ENCODE data around the gene ADAMTS17.

Gene ADAMTS17

DNA sequence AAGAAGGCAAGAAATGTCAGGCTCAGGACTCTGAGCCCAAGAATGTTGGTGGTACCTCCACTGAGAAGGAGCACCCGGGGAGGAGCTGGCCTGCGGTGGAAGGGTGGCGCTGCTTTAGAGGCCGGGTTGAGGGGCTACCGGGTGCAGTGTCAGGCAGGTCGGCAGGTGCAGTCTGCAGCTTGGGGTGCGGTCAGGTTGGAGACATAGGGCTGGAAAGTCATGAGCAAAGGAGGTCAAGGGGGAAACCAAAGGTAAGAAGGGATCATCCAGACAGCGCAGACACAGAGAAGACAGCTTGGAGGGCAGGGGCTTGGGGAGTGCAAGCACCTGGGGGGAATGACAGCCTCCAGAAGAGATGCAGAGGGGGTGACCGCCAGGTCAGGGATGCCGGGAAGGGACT, 334.2 kb downstream of the ADAMTS17 start:
- no peak for DNase-seq

DNA sequence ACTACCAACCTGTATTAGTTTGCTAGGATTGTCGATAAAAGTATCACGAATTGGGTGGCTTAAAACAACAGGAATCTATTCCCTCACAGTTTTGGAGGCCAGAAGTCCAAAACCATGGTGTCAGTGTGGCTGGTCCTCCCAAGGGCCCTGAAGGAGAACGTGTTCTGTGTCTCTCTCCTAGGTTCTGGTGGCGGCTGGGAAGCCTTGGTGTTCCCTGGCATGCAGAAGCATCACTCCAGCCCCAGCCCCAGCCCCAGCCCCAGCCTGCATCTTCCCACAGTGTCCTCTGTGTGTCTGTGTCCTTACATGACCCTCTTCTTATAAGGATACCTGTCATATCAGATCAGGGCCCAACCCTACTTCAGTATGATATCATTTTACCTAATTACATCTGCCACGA, 336.1 kb downstream of the ADAMTS17 start:
- DNase-seq: no peak

DNA sequence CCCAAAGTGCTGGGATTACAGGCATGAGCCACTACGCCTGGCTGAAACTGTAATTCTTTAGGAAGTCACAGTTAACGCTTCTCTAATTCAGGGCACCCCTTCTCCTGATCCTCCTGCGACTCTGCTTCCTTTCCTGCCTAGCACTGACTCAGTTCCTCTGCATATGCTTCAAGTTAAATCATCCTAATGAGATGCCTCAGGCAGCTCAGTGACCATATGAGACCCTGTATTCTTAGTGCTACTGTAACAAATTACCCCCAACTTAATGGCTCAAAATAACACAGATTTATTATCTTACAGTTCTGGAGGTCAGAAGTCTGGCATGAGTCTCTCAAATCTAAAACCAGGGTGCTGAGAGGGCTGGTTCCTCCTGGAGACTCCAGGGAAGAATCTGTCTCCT, 336.8 kb downstream of the ADAMTS17 start:
- DNase-seq: no peak

DNA sequence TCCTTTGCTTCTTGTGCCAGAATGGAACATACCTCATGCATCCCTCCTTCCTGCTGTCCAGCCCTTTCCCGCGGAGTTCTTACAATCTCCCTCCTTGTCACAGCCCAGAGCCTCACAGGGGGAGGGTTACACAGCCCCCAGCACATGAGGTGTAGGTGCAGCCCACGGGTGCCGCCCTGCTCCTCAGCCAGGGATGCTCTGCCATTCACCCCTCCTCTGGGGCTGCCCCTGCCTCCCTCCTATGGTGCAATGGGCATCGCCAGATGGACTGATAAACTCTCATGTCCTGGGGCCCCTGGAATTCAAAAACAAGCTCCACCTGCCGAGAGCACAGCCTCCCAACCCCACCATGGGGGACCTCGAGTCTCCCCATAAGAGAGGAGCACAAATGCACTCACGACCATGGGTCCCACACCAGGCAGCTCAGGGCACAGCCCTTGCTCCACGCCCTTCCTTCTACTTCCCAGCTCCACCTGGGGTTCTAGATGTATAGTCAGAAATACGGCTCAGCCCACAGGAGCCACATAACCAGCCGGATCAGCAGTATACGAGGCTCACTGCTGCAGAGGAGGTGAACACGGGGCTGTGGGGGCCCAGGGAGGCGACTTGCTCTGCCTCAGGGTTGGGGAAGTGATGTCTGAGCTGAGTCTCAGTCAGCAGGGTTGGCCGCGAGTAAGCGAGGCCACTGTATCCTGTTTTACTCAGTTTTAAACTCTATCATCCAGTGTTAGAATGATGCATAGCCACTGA, 338.8 kb downstream of the ADAMTS17 start:
- no peak for DNase-seq

- DNase-seq: no peak
Measured at GRCh38 chr15:100002086-100002620, 339.6 kb downstream of the ADAMTS17 start.

GRCh38 chr15:100001405-100001804, 340.4 kb downstream of the ADAMTS17 start:
- DNase-seq: no peak

- DNase-seq: no peak
Measured at GRCh38 chr15:99999282-100000070, 342.3 kb downstream of the ADAMTS17 start.

DNA sequence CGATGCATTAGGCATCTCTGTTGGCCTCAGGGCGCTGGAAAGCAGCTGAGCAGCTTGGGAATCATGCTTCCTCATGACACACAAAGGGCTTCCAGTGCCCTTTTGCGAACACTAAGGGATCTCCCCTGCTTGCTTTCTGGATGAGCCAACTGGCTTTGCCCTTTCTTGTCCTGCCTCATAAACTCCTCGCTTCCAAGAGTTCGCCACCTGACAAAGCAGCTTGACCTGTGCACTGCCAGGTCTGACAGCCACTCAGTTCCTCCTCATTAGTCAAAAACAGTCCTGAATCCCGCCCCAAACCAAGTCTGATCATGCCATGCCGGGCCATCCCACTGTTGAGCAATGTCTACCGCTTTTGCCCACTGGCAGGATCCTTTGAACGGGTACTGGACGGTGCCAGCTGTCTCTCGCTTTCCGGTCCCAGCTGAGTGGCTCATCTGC, 343.1 kb downstream of the ADAMTS17 start:
- no peak for DNase-seq

DNA sequence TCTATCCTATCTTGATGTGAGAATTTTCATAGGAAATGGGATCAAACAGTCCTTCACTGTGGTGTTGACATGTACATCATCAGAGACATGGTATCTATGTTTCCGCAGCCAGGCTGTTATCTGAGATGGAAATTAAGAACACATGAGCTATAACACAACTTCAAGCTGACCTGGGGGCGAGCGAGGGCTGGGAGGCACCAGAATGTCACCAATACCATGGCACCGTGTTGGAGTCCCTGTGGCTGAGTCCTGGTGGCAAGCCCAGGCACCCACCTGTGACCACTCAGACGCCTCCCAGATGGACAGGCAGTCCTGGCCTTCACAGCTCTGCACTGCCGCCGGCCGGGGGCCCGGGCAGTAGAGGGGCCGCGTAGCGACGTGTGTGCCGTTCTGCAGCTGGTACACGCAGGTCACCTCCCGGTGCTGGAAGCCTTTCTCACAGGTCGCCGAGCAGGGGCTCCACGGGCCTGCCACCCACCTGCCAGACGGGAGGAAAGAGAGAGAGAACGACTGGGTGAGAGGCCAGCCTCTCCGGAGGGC, 344.6 kb downstream of the ADAMTS17 start:
- no peak for DNase-seq

DNA sequence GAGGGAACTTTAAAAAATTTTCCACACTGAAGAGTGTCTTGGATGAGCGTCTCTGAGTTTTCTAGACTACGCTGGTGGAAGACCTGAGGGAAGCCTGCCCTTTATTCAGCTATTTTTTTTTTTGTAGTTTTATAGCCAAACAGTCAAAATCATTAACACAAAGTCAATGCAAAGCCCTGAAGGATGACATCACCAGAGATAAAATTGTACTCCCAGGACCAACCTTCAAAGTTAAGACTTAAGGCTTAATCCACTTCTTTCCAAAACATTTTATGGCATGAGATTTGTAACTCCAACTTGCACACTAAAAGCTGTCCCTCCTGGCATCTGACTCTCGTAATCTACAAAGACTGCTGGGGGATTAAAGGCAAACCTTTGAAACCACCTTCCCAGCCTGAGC, 345.1 kb downstream of the ADAMTS17 start:
- DNase-seq: no peak

DNA sequence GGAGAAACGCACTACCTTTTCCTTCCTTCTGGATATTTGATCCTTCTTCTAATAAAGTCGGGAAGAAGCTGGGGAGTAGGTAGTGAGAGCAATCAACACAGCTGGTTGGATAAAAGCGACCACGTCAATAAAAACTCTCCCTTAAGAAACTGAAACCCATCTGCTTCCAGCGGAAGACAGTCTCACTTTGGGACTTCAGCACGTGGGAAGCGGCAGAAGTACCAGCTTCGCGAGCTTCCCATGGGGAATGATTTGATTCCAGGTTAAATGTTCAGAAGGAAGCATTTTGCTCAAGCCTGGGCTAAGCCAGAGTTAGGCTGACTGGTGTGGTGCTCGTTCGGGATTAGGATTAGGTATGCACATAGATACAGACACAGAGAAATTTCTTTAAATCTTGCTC, 346.2 kb downstream of the ADAMTS17 start:
- no peak for DNase-seq

DNA sequence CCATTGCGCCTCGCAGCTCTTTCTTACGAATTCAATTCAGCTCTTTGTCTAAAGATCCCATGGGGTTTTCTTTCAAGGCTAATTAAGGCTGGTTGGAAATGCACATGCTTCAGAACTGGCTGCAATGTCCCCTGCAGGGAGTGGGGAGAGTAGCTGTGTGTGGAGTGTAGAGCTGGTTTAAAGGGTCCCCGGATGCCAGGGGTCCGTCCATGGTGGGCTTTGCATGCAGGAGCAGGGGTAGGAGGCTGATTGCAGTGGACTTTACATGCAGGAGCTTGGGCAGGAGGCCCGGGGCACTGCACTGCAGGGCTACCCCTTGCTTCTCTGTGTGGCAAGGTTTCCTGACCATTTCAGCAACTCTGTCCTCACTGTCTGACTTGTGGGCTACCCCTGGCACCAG, 346.9 kb downstream of the ADAMTS17 start:
- no peak for DNase-seq

GRCh38 chr15:99993681-99994131, 348.1 kb downstream of the ADAMTS17 start:
- DNase-seq: no peak

- no peak for DNase-seq
Measured at GRCh38 chr15:99993262-99993661, 348.5 kb downstream of the ADAMTS17 start.

GRCh38 chr15:99992611-99993231, 349.1 kb downstream of the ADAMTS17 start:
- DNase-seq: no peak

DNA sequence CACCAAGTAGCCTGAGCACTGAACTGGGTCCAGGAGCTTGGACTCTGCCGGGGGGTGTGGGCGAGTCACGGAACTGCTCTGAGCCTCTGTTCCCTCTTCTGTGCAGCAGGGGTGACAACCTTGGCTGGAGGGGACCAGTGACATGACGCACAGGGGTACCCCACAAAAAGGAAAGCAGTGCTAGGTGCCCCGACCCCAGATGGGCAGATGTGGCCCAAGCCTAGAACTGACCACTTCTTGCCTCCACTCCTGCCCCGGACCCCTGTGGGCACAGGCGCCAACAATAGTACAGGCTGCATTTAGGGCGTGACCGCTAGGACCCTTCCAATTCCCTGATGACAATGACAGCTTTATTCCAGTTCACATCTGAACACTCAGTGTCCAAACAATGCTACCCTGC, 352.7 kb downstream of the ADAMTS17 start:
- no peak for DNase-seq

DNA sequence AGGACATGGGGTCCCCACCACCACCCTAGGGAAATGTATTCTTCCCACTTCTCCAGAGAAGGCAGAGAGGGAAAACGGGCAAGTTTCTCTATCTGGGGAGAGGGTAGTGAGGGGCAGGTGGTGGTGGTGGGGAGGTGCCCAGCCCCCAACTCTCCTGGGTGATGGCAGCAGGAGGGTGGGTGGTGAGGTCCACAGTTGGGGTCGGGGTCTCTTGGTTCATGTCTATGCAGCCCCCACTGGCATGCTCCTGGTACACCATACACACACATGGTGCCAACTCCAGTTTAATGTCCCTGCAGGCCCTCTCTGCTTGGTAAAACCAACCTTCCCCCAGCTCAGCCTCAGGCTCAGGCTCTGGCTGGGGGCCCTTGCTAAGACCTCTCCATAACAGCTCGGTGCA, 354.1 kb downstream of the ADAMTS17 start:
- no peak for DNase-seq

DNA sequence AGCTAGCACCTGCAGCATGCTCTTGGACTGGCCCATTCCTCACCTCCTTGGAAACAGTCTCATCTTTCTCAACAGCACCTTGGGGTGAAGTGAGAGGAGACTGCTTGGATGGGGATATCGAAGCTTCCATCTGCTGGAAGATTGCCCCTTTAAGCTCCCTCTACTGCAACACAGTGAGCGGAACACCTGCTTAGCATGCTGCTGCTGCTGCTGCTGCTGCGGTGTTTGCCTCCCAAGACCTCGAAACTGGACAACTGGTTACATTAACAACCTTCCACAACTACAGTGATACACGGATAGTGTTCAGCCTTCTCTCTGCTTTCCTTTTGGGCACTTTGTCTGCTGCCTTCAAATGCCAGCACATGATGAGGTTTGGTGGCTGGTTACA, 354.7 kb downstream of the ADAMTS17 start:
- no peak for DNase-seq

GRCh38 chr15:99986297-99987118, 355.3 kb downstream of the ADAMTS17 start:
- no peak for DNase-seq

DNA sequence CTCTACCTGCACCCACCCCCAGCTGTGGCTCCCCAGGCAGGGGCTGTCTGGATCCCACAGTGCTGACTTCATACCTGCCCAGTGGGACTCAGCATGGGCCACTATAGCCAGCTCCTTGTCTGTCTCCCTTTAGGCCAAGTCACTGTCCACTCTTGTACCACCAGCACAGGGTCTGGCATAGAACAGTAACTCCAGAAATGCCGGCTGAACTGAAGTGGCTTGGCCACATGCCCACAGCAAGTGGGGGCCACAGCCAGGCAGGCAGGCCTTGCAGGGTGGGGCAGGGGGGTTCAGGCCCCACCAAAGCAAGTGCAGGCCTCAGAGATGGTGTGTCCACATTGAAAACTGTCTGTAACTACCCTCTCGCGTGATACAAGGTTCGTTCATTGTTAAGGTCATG, 355.9 kb downstream of the ADAMTS17 start:
- no peak for DNase-seq

- no peak for DNase-seq
Measured at GRCh38 chr15:99984491-99985243, 357.1 kb downstream of the ADAMTS17 start.

DNA sequence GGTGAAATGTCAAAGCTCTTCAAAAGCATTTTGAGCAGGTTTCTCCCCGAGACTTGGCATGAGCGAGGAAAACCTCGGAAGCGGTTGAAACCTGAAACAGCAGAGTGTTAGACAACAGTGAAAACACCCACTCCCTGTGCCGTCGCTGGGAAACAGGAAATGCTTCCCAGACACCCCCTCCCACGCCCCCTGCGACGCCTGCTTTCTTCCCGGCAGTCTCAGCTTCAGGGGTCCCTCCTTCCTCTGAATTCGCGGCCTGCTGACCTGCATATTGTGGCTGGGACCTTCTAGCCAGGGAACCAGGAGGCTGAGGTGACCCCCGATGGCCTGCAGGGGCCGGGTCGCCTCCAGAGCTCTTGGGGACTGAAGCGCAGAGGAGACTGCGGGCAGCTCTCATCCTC, 357.9 kb downstream of the ADAMTS17 start:
- DNase-seq: no peak

All from amniotic stem cell (primary cell).